Ishikawa (cell line): ENCODE data around the gene BDH1.

ENCODE experiments used
- CEBPB ChIP-seq: IDR thresholded peaks from 2 replicates; pipeline ENCODE4 v1.6.1; 2012
- CREB1 ChIP-seq: IDR thresholded peaks from 2 replicates; pipeline ENCODE4 v1.6.1; 2012; ENCODE audit warnings: low read depth
- EGR1 ChIP-seq: IDR thresholded peaks from 2 replicates; pipeline ENCODE4 v1.6.1; 2012
- EP300 ChIP-seq: IDR thresholded peaks from 2 replicates; pipeline ENCODE4 v1.6.1; 2012; ENCODE audit warnings: borderline replicate concordance
- FOXM1 ChIP-seq: IDR thresholded peaks from 2 replicates; pipeline ENCODE4 v1.6.1; 2012; ENCODE audit warnings: low read depth, borderline replicate concordance
- MAX ChIP-seq: IDR thresholded peaks from 2 replicates; pipeline ENCODE4 v1.6.1; 2012
- NFIC ChIP-seq: IDR thresholded peaks from 2 replicates; pipeline ENCODE4 v1.6.1; 2012
- RAD21 ChIP-seq: IDR thresholded peaks from 2 replicates; pipeline ENCODE4 v1.6.1; 2012; ENCODE audit warnings: low read depth
- REST ChIP-seq: IDR thresholded peaks from 2 replicates; pipeline ENCODE4 v1.6.1; 2012; ENCODE audit warnings: low read depth, mild to moderate bottlenecking
- TAF1 ChIP-seq: IDR thresholded peaks from 2 replicates; pipeline ENCODE4 v1.6.1; 2012; ENCODE audit warnings: low read depth, mild to moderate bottlenecking
- TCF12 ChIP-seq: IDR thresholded peaks from 2 replicates; pipeline ENCODE4 v1.6.1; 2012; ENCODE audit warnings: low read depth
- TEAD4 ChIP-seq: IDR thresholded peaks from 2 replicates; pipeline ENCODE4 v1.6.1; 2012
- USF1 ChIP-seq: IDR thresholded peaks from 2 replicates; pipeline ENCODE4 v1.6.1; 2012
- YY1 ChIP-seq: IDR thresholded peaks from 2 replicates; pipeline ENCODE4 v1.6.1; 2012; ENCODE audit warnings: low read depth
- ZBTB7A ChIP-seq: IDR thresholded peaks from 2 replicates; pipeline ENCODE4 v1.6.1; 2012; ENCODE audit warnings: low read depth

The BDH1 gene

GRCh38 chr3:197460002-197460401 lies 95.8 kb downstream of the BDH1 start:
- TF ChIP-seq ZBTB7A (no peak), EGR1 (no peak), TAF1 (no peak), EP300 (no peak), CREB1 (no peak), TCF12 (no peak), TEAD4 (no peak), RAD21 (no peak), REST (no peak), USF1 (no peak), YY1 (no peak), NFIC (no peak), CEBPB (no peak), MAX (no peak), FOXM1 (no peak)
